GM10266 (cell line): Measurements from ENCODE around the gene C12orf60.

Experiments
- DNase-seq: peaks from one replicate; pipeline ENCODE4 v3.0.0; 2012; ENCODE audit errors: extremely low spot score
- CTCF ChIP-seq: IDR thresholded peaks from 2 replicates; pipeline ENCODE4 v1.5.1; 2012; ENCODE audit warnings: mild to moderate bottlenecking, low read depth; ENCODE audit not compliant: control insufficient read depth, insufficient read depth; ENCODE audit errors: missing control alignments

The C12orf60 gene

GRCh38 chr12:14834509-14834908 lies 31.0 kb downstream of the C12orf60 start:
- TF ChIP-seq CTCF: no peak
- DNase-seq: no peak

GRCh38 chr12:14836336-14837210 lies 33.1 kb downstream of the C12orf60 start:
- TF ChIP-seq CTCF: no peak
- DNase-seq: no peak

GRCh38 chr12:14839262-14839661 lies 35.8 kb downstream of the C12orf60 start:
- no peak for DNase-seq
- TF ChIP-seq CTCF: no peak

- no peak for TF ChIP-seq CTCF
Measured at GRCh38 chr12:14840616-14841015, 37.1 kb downstream of the C12orf60 start.

GRCh38 chr12:14841761-14842160 lies 38.3 kb downstream of the C12orf60 start:
- TF ChIP-seq CTCF: no peak
- DNase-seq: no peak

More at GRCh38 chr12:14840616-14841015, 37.1 kb downstream of the C12orf60 start:
- no peak for DNase-seq

GRCh38 chr12:14842315-14842714 lies 38.8 kb downstream of the C12orf60 start:
- no peak for DNase-seq

More at GRCh38 chr12:14842315-14842714, 38.8 kb downstream of the C12orf60 start:
- no peak for TF ChIP-seq CTCF
